ENCODE results near the gene TEX53.

The TEX53 gene

GRCh38 chr9:114680259-114681001 lies 22.8 kb upstream of the TEX53 start:
- DNase-seq (ENCODE audit: low read depth, low spot score), result no peak

GRCh38 chr9:114678795-114679194 lies 21.2 kb upstream of the TEX53 start:
- DNase-seq (ENCODE audit: low read depth, low spot score), result no peak

- no peak for DNase-seq (ENCODE audit: low read depth, low spot score)
Measured at GRCh38 chr9:114678130-114678529, 20.5 kb upstream of the TEX53 start.

- DNase-seq (ENCODE audit: low read depth, low spot score), result peak; percentile 80
Measured at GRCh38 chr9:114677418-114677817, 19.8 kb upstream of the TEX53 start.

GRCh38 chr9:114676901-114677300 lies 19.3 kb upstream of the TEX53 start:
- no peak for DNase-seq (ENCODE audit: low read depth, low spot score)

- no peak for DNase-seq (ENCODE audit: low read depth, low spot score)
Measured at GRCh38 chr9:114674798-114675540, 17.4 kb upstream of the TEX53 start.

GRCh38 chr9:114674076-114674797 lies 16.6 kb upstream of the TEX53 start:
- no peak for DNase-seq (ENCODE audit: low read depth, low spot score)

GRCh38 chr9:114671605-114672004 lies 14.0 kb upstream of the TEX53 start:
- no peak for DNase-seq (ENCODE audit: low read depth, low spot score)

- no peak for DNase-seq (ENCODE audit: low read depth, low spot score)
Measured at GRCh38 chr9:114669961-114670360, 12.4 kb upstream of the TEX53 start.

GRCh38 chr9:114668146-114668545 lies 10.5 kb upstream of the TEX53 start:
- no peak for DNase-seq (ENCODE audit: low read depth, low spot score)

- no peak for DNase-seq (ENCODE audit: low read depth, low spot score)
Measured at GRCh38 chr9:114666851-114667250, 9.2 kb upstream of the TEX53 start.

GRCh38 chr9:114666401-114666800 lies 8.8 kb upstream of the TEX53 start:
- DNase-seq (ENCODE audit: low read depth, low spot score), result no peak

- DNase-seq (ENCODE audit: low read depth, low spot score), result no peak
Measured at GRCh38 chr9:114664181-114664580, 6.6 kb upstream of the TEX53 start.

- DNase-seq (ENCODE audit: low read depth, low spot score), result no peak
Measured at GRCh38 chr9:114662081-114662989, 4.7 kb upstream of the TEX53 start.

GRCh38 chr9:114656301-114656700 lies 1.3 kb downstream of the TEX53 start:
- DNase-seq (ENCODE audit: low read depth, low spot score), result no peak

- no peak for DNase-seq (ENCODE audit: low read depth, low spot score)
Measured at GRCh38 chr9:114655689-114656088, 1.9 kb downstream of the TEX53 start.

GRCh38 chr9:114653556-114654159 lies 3.9 kb downstream of the TEX53 start:
- DNase-seq (ENCODE audit: low read depth, low spot score), result peak; percentile 32

GRCh38 chr9:114652776-114653555 lies 4.6 kb downstream of the TEX53 start:
- DNase-seq (ENCODE audit: low read depth, low spot score), result no peak

- DNase-seq (ENCODE audit: low read depth, low spot score), result no peak
Measured at GRCh38 chr9:114643896-114644295, 13.7 kb downstream of the TEX53 start.

- DNase-seq (ENCODE audit: low read depth, low spot score), result no peak
Measured at GRCh38 chr9:114643001-114643400, 14.6 kb downstream of the TEX53 start.

All from brain pericyte (primary cell).